NCI-H1092 (cell line): ENCODE results near the gene SPDYE4.

Experiments used
- DNase-seq: peaks from one replicate; lab custom pipeline; 2025; lab: John Stamatoyannopoulos, UW

SPDYE4 gene

GRCh38 chr17:8711291-8711690, 47.1 kb downstream of the SPDYE4 start:
- DNase-seq, result no peak

DNA sequence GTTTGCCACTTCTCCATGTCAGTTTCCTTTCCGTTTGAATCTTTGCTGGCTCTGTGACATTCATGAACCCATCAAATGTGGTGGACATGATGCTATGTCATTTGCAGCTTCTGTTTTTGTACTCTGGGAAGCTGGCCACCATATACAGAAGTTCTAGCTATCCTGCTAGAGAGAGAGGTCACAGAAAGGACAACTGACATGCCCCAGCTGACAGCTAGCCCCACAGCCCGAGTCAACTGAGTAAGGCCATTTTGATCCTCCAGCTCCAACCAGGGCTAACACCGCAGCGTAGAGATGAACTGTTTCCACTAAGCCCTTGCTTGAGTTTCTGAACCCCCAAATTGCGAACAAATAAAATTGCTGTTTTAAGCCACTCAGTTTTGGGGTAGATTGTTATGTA, 47.5 kb downstream of the SPDYE4 start:
- no peak for DNase-seq

DNA sequence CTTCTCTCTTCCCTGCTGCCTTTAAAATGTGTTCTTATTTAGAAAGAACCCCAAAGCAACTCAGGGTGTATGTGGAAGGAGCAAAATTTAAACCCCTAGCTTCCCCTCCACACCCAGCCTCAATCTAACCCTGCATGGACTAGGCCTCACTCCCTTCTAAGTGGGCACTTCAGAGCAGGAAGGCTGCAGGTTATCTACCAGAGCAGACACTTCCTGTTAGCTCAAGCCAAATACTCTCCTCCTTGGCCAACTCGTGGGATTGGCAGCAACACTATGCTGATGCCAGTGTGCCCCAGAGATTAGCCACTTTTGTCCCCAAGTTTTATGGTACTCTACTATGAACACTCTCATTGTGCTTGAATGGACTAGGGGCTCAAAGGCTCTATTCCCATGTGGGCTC, 49.3 kb downstream of the SPDYE4 start:
- DNase-seq, result no peak

GRCh38 chr17:8708025-8708461, 50.3 kb downstream of the SPDYE4 start:
- no peak for DNase-seq

GRCh38 chr17:8707332-8708024, 50.9 kb downstream of the SPDYE4 start:
- DNase-seq, result no peak

DNA sequence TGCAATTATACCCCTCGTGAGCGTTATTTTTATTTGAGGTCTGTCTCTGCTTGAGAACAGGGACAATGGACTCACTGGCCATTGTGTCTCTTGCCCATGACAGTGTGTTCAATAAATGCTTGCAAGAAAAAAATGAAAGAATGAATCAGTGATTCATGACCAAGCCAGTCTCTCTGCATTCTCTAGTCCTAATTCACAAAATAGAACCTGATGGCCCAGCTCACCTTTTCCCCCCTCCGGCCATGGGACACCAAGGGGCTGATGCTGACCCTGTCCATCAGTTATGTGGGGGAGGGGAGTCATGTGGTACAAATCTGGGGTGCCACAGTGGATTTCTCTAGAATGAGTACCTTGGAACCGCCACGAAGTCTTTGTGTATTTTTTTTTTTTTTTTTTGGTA, 51.9 kb downstream of the SPDYE4 start:
- no peak for DNase-seq

DNA sequence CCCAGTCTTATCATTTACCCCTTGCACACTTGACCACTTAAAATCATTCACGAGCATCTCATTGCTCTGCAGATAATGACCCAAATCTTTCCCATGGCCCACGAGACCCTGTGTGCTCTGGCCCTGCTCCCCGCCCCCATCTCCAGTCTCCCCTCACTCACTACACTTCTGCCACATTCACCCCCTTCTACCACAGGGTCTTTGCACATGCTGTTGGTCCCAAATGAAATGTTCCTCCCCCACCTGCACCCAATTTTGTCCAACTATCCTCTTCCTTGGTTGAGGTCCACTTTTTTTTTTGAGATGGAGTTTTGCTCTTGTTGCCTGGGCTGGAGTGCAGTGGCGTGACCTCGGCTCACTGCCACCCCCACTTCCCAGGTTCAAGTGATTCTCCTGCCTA, 52.9 kb downstream of the SPDYE4 start:
- no peak for DNase-seq

GRCh38 chr17:8703001-8703400, 55.3 kb downstream of the SPDYE4 start:
- DNase-seq, result no peak

- DNase-seq, result no peak
Observed at GRCh38 chr17:8701754-8702153, 56.6 kb downstream of the SPDYE4 start.

DNA sequence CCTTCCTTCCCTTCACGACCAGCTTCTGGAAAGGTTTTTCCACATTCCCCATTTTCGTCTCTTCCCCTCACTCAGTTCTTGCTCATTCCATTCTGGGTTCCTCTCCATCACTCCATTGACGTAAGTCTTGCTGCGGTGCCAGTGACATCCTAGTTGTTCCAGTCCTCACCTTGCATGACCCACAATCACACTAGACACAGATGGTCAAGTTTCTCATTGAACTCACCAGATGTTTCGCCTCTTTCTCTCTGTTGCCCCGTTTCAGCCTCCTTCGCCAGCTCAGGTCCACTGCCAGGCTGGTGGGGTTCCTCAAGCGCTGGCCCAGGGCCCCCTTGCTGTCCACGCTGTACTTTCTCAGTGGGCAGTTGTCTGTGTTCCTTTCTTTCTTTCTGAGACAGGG, 57.1 kb downstream of the SPDYE4 start:
- DNase-seq, result no peak
